Sigmoid colon (tissue), 7 donors: Measurements from ENCODE around the gene DDI1. TPM values are rescaled to one million over a fixed set of nuclear protein-coding genes. Genes with fewer than 3 reads are reported as not detected.
A peak's percentile ranks its signal among the peaks of the same experiment; 100 is the strongest.

Source experiments
- DNase-seq: peaks from one replicate; pipeline ENCODE4 v3.0.0-alpha.2; 2019
- H3K27ac ChIP-seq, 4 donors: fragments of 200-600 bp; sonication (generic); one replicate each; pipeline ENCODE4 v1.5.1; 2016 to 2019; ENCODE audit warnings: mild to moderate bottlenecking in 1 of 4
- H3K27me3 ChIP-seq, 3 donors: fragments of 200-600 bp; sonication (generic); one replicate each; pipeline ENCODE4 v1.5.1; 2019; ENCODE audit warnings: mild to moderate bottlenecking in 1 of 3
- H3K36me3 ChIP-seq, 4 donors: fragments of 200-600 bp; sonication (generic); one replicate each; pipeline ENCODE4 v1.5.1; 2016 to 2019
- H3K4me1 ChIP-seq, 4 donors: fragments of 200-600 bp; sonication (generic); one replicate each; pipeline ENCODE4 v1.5.1; 2017 to 2019
- H3K4me3 ChIP-seq, 4 donors: fragments of 200-600 bp; sonication (generic); one replicate each; pipeline ENCODE4 v1.5.1; 2017 to 2019; ENCODE audit warnings: mild to moderate bottlenecking in 2 of 4, moderate library complexity in 1 of 4
- H3K9me3 ChIP-seq, 4 donors: fragments of 200-600 bp in 3 of 4; sonication (generic) in 3 of 4; one replicate each; pipeline versions ENCODE4 v1.5.1 to v1.6.1; 2013 to 2019
- CTCF ChIP-seq, 4 experiments: fragments of 450-650 bp in 3 of 4; fragments of 200-600 bp in 1 of 4; IDR thresholded peaks; one replicate each; pipeline ENCODE4 v1.5.1; 2016 to 2019; ENCODE audit warnings: antibody characterized with exemption in 4 of 4, mild to moderate bottlenecking in 3 of 4, moderate library complexity in 2 of 4
- EP300 ChIP-seq, 4 donors: sonication (generic); formaldehyde crosslinking; IDR thresholded peaks; one replicate each; pipeline ENCODE4 v1.6.1; 2017; ENCODE audit warnings: antibody characterized with exemption in 4 of 4
- POLR2A ChIP-seq, 2 donors: fragments of 450-650 bp; IDR thresholded peaks; one replicate each; pipeline ENCODE4 v1.6.1; 2016; ENCODE audit warnings: antibody characterized with exemption in 2 of 2, mild to moderate bottlenecking in 2 of 2, moderate library complexity in 2 of 2
- POLR2AphosphoS5 ChIP-seq, 4 donors: sonication (generic); formaldehyde crosslinking; IDR thresholded peaks; one replicate each; pipeline ENCODE4 v1.6.1; 2017; ENCODE audit warnings: antibody characterized with exemption in 4 of 4
- WGBS, 2 donors: extraction: QIAGEN DNeasy Blood & Tissue Kit; methylation state at CpG; one replicate each; pipeline ENCODE4 v1.1.7; 2013; 5-methylcytosine and 5-hydroxymethylcytosine counted together
- intact Hi-C: fragments of 100-400 bp; cut with DNase I; formaldehyde crosslinking; loops from one replicate; pipeline ENCODE4 v1.15.1; 2023
- polyA plus RNA-seq, 3 donors: library from polyadenylated mRNA; stranded (reverse); fragments of 200-250 nt; gene quantifications; one replicate each; pipeline ENCODE4 v1.2.3, GENCODE V29; 2013
- total RNA-seq, 4 donors: library from RNA; depleted of rRNA; stranded (reverse); fragments of >200 nt; gene quantifications; one replicate each; pipeline ENCODE4 v1.1.0, GENCODE V29; 2016
- donor health status: healthy with polysubstance abuse.
- donor health status: Bipolar disorder and iron deficiency.
- donor health status: healthy.

DDI1 gene
- total and polyA plus RNA-seq, 7 donors = not detected

GRCh38 chr11:103994094-103994493 is 42.3 kb upstream of the DDI1 start:
- H3K36me3 ChIP-seq = no peaks in the 10 kb centered on the region
- TF ChIP-seq POLR2AphosphoS5 (IDR thresholded peaks at IDR 0.05) = no peak
- no peak for TF ChIP-seq POLR2A (IDR thresholded peaks at IDR 0.05)
- no peak for TF ChIP-seq EP300 (IDR thresholded peaks at IDR 0.05)
- TF ChIP-seq CTCF (IDR thresholded peaks at IDR 0.05) = no peak
- H3K4me3 ChIP-seq = no peak overlapping the region
- peaks cover 0 to 24% (median 16%) of the 10 kb centered on the region in 4 donors for H3K4me1 ChIP-seq
- H3K27ac ChIP-seq = peak overlapping the region in 1 of 4 donors; percentile 46
- no peak for DNase-seq
- H3K9me3 ChIP-seq = no peaks in the 10 kb centered on the region
- intact Hi-C loops = no loop called here
- no peaks in the 10 kb centered on the region for H3K27me3 ChIP-seq
- 87 to 95% methylated on average over 1 of the region's 1 CpG for WGBS, 2 donors

- Histone ChIP-seq H3K27ac (peak overlapping the region in 1 of 4 donors; percentile 15), H3K9me3 (no peaks in the 10 kb centered on the region), H3K36me3 (no peaks in the 10 kb centered on the region), H3K4me3 (no peak overlapping the region), H3K4me1 (peaks cover 0 to 24% (median 16%) of the 10 kb centered on the region in 4 donors), H3K27me3 (no peaks in the 10 kb centered on the region)
- DNase-seq = no peak
- TF ChIP-seq POLR2AphosphoS5 (IDR thresholded peaks at IDR 0.05) (no peak), CTCF (IDR thresholded peaks at IDR 0.05) (no peak), POLR2A (IDR thresholded peaks at IDR 0.05) (no peak)
- WGBS, 2 donors = 92 to 93% methylated on average over 2 of the region's 2 CpGs
- intact Hi-C loops = no loop called here
Measured at GRCh38 chr11:103994518-103994917, 41.9 kb upstream of the DDI1 start.

GRCh38 chr11:103995896-103996295 is 40.5 kb upstream of the DDI1 start:
- Histone ChIP-seq H3K9me3 (no peaks in the 10 kb centered on the region), H3K4me3 (no peak overlapping the region), H3K27me3 (no peaks in the 10 kb centered on the region), H3K27ac (no peak overlapping the region), H3K36me3 (no peaks in the 10 kb centered on the region), H3K4me1 (peaks cover 0 to 24% (median 16%) of the 10 kb centered on the region in 4 donors)
- TF ChIP-seq POLR2A (IDR thresholded peaks at IDR 0.05) (no peak), EP300 (IDR thresholded peaks at IDR 0.05) (no peak), POLR2AphosphoS5 (IDR thresholded peaks at IDR 0.05) (no peak), CTCF (IDR thresholded peaks at IDR 0.05) (no peak)
- 96% methylated on average over 4 of the region's 4 CpGs for WGBS, 2 donors
- intact Hi-C loops = no loop called here
- DNase-seq = no peak

GRCh38 chr11:103997082-103997481 is 39.4 kb upstream of the DDI1 start:
- 90 to 92% methylated on average over 1 of the region's 1 CpG for WGBS, 2 donors
- H3K4me3 ChIP-seq = no peak overlapping the region
- H3K27me3 ChIP-seq = no peaks in the 10 kb centered on the region
- H3K9me3 ChIP-seq = no peaks in the 10 kb centered on the region
- no peak for TF ChIP-seq POLR2A (IDR thresholded peaks at IDR 0.05)
- no peak for TF ChIP-seq EP300 (IDR thresholded peaks at IDR 0.05)
- TF ChIP-seq POLR2AphosphoS5 (IDR thresholded peaks at IDR 0.05) = no peak
- no peak for TF ChIP-seq CTCF (IDR thresholded peaks at IDR 0.05)
- peaks cover 0 to 24% (median 20%) of the 10 kb centered on the region in 4 donors for H3K4me1 ChIP-seq
- no peaks in the 10 kb centered on the region for H3K36me3 ChIP-seq
- intact Hi-C loops = no loop called here
- H3K27ac ChIP-seq = no peak overlapping the region
- DNase-seq = no peak

GRCh38 chr11:103998826-103999508 is 37.5 kb upstream of the DDI1 start:
- Histone ChIP-seq H3K4me1 (peaks cover 0 to 14% (median 11%) of the 10 kb centered on the region in 4 donors), H3K4me3 (no peak overlapping the region), H3K27ac (no peak overlapping the region), H3K9me3 (no peaks in the 10 kb centered on the region), H3K36me3 (no peaks in the 10 kb centered on the region), H3K27me3 (no peaks in the 10 kb centered on the region)
- intact Hi-C loops = no loop called here
- TF ChIP-seq CTCF (IDR thresholded peaks at IDR 0.05) (no peak), POLR2AphosphoS5 (IDR thresholded peaks at IDR 0.05) (no peak), EP300 (IDR thresholded peaks at IDR 0.05) (no peak), POLR2A (IDR thresholded peaks at IDR 0.05) (no peak)
- WGBS, 2 donors = 91 to 94% methylated on average over 5 of the region's 5 CpGs
- no peak for DNase-seq
